K562 (cell line): Measurements from ENCODE around the gene ARHGAP24. TPM values are rescaled to one million over a fixed set of nuclear protein-coding genes. Genes with fewer than 3 reads are reported as not detected.

ENCODE experiments used
- ATAC-seq: fragments of 200-7000 bp; cut with Tn5 transposase; 3 replicates; pipeline ENCODE4 v1.9.1; 2020; ENCODE audit warnings: moderate library complexity
- BruUV-seq: library from RNA; stranded (reverse); fragments of 400-500 nt; replicated peaks from 2 replicates; lab custom pipeline; 2021; lab: Mats Ljungman, UMichigan
- CTCF ChIA-PET: fragments of 300-600 bp; formaldehyde crosslinking; extraction: SDS; loops from one replicate; lab custom pipeline; 2021; ENCODE audit warnings: low intra/inter-chr PET ratio; lab: Yijun Ruan, JAX
- POLR2A ChIA-PET: fragments of 300-600, 350-650 bp; sonication (Branson Sonifier 250); formaldehyde crosslinking; extraction: SDS; loops from one replicate; lab custom pipeline; 2021; ENCODE audit warnings: antibody characterized with exemption, inconsistent platforms; lab: Yijun Ruan, JAX
- DNase-seq, 4 experiments: peaks; one replicate each; pipeline versions ENCODE4 v3.0.0 to v3.0.0-alpha.2; 2011 to 2018; ENCODE audit warnings: low spot score in 3 of 4, mixed read lengths in 3 of 4; ENCODE audit errors: extremely low read depth in 1 of 4
- FAIRE-seq: peaks from 2 replicates; lab custom pipeline; 2011; peaks lifted over from hg19 to GRCh38; lab: Jason Lieb, UNC
- H2AFZ ChIP-seq: 2 replicates; pipeline ENCODE4 v1.6.0; 2011; ENCODE audit warnings: low read depth, low read length, control low read depth, inconsistent platforms
- H3K27ac ChIP-seq: fragments of 200-600 bp; 3 replicates; pipeline ENCODE4 v1.8.0; 2011; ENCODE audit warnings: low read depth, mild to moderate bottlenecking, control low read depth, inconsistent platforms, low read length, moderate library complexity, mixed read lengths; ENCODE audit errors: extremely low read depth
- H3K27me3 ChIP-seq, 2 experiments: fragments of 300-600 bp in 1 of 2; 2 replicates in 1 of 2; 3 replicates in 1 of 2; pipeline versions ENCODE4 v1.6.0 to v1.8.0; 2011; ENCODE audit warnings: inconsistent platforms in 2 of 2, low read length in 2 of 2, mild to moderate bottlenecking in 1 of 2, mixed read lengths in 1 of 2, moderate library complexity in 1 of 2; ENCODE audit not compliant: control insufficient read depth in 2 of 2, insufficient read depth in 2 of 2
- H3K36me3 ChIP-seq: fragments of 300-600 bp; 3 replicates; pipeline ENCODE4 v1.8.0; 2011; ENCODE audit warnings: mild to moderate bottlenecking, low read length, inconsistent platforms; ENCODE audit not compliant: control insufficient read depth, insufficient read depth
- H3K4me1 ChIP-seq, 2 experiments: fragments of 200-600 bp in 1 of 2; replicated peaks in 1 of 2; 2 replicates in 1 of 2; 3 replicates in 1 of 2; pipeline versions ENCODE4 v1.5.1 to v1.8.0; 2011; ENCODE audit warnings: inconsistent platforms in 2 of 2, low read length in 2 of 2, mild to moderate bottlenecking in 1 of 2, mixed read lengths in 1 of 2, moderate library complexity in 1 of 2; ENCODE audit not compliant: control insufficient read depth in 2 of 2, insufficient read depth in 2 of 2
- H3K4me2 ChIP-seq: 2 replicates; pipeline ENCODE4 v1.6.1; 2011; ENCODE audit warnings: low read length, control low read depth, inconsistent platforms, mixed read lengths; ENCODE audit not compliant: insufficient read depth
- H3K4me3 ChIP-seq: fragments of 200-600 bp; sonication (generic), shearing (Covaris generic); 2 replicates; pipeline ENCODE4 v1.5.1; 2016; ENCODE audit warnings: control low read depth, inconsistent platforms
- H3K79me2 ChIP-seq: fragments of 200-600 bp; 3 replicates; pipeline ENCODE4 v1.8.0; 2011; ENCODE audit warnings: low read length, inconsistent platforms; ENCODE audit not compliant: control insufficient read depth, insufficient read depth
- H3K9ac ChIP-seq, 2 experiments: 2 replicates each; pipeline versions ENCODE4 v1.6.0 to v1.6.1; 2011; ENCODE audit warnings: low read depth in 2 of 2, low read length in 2 of 2, control low read depth in 1 of 2, inconsistent platforms in 1 of 2, mild to moderate bottlenecking in 1 of 2, mixed read lengths in 1 of 2; ENCODE audit not compliant: insufficient read depth in 1 of 2
- H3K9me1 ChIP-seq: one replicate; pipeline ENCODE4 v1.6.0; 2011; ENCODE audit warnings: inconsistent platforms, mild to moderate bottlenecking, low read length, moderate library complexity; ENCODE audit not compliant: control insufficient read depth, insufficient read depth
- H3K9me3 ChIP-seq: replicated peaks from 2 replicates; pipeline ENCODE4 v1.5.1; 2011; ENCODE audit warnings: low read depth, low read length, inconsistent platforms; ENCODE audit not compliant: control insufficient read depth, insufficient read depth
- H4K20me1 ChIP-seq: replicated peaks from 2 replicates; pipeline ENCODE4 v1.6.1; 2011; ENCODE audit warnings: low read length, inconsistent platforms, mixed read lengths; ENCODE audit not compliant: control insufficient read depth, insufficient read depth
- CBX5 ChIP-seq: IDR thresholded peaks from 2 replicates; pipeline ENCODE4 v1.6.1; 2014; ENCODE audit warnings: low read depth, borderline replicate concordance
- DACH1 ChIP-seq: fragments of 450-650 bp; IDR thresholded peaks from 2 replicates; pipeline ENCODE4 v1.6.1; 2018; ENCODE audit not compliant: partially characterized antibody
- KAT8 ChIP-seq: fragments of 450-650 bp; IDR thresholded peaks from 2 replicates; pipeline ENCODE4 v1.6.1; 2016; ENCODE audit warnings: low read depth, mild to moderate bottlenecking
- MBD2 ChIP-seq: sonication (generic); IDR thresholded peaks from 2 replicates; pipeline ENCODE4 v1.6.1; 2016; ENCODE audit warnings: low read depth, borderline replicate concordance
- RAD21 ChIP-seq, 2 experiments: fragments of 250-450 bp in 1 of 2; fragments of 450-650 bp in 1 of 2; sonication (Bioruptor Pico) in 1 of 2; formaldehyde crosslinking in 1 of 2; IDR thresholded peaks in 1 of 2; conservative IDR thresholded peaks in 1 of 2; 2 replicates each; pipeline versions ENCODE4 v1.4.0 to v1.8.0; 2020 to 2022; ENCODE audit warnings: mild to moderate bottlenecking in 2 of 2, moderate library complexity in 1 of 2
- RBM17 ChIP-seq: fragments of 200-400 bp; formaldehyde crosslinking; IDR thresholded peaks from 2 replicates; pipeline ENCODE4 v1.6.1; 2017; ENCODE audit warnings: low read depth, mild to moderate bottlenecking, low read length, borderline replicate concordance
- RFX7 ChIP-seq: fragments of 250-450 bp; sonication (Bioruptor Pico); IDR thresholded peaks from 2 replicates; pipeline ENCODE4 v1.5.1; 2021; ENCODE audit warnings: mild to moderate bottlenecking
- SREBF2 ChIP-seq: sonication (generic); formaldehyde crosslinking; IDR thresholded peaks from 2 replicates; pipeline ENCODE4 v1.4.0; 2020; ENCODE audit warnings: mild to moderate bottlenecking, missing genetic modification reagents
- TEAD4 ChIP-seq, 2 experiments: sonication (generic) in 1 of 2; formaldehyde crosslinking in 1 of 2; IDR thresholded peaks; 2 replicates each; pipeline versions ENCODE4 v1.6.1 to v1.8.0; 2012 to 2022; ENCODE audit warnings: borderline replicate concordance in 1 of 2, inconsistent platforms in 1 of 2, low read length in 1 of 2, mild to moderate bottlenecking in 1 of 2, missing genetic modification reagents in 1 of 2
- TFAP4 ChIP-seq: sonication (generic); formaldehyde crosslinking; IDR thresholded peaks from 2 replicates; pipeline ENCODE4 v1.8.0; 2022; ENCODE audit warnings: missing genetic modification reagents, mild to moderate bottlenecking, moderate library complexity, borderline replicate concordance
- ZFP30 ChIP-seq: fragments of 250-450 bp; sonication (Bioruptor Pico); IDR thresholded peaks from 2 replicates; pipeline ENCODE4 v1.8.0; 2022; ENCODE audit warnings: moderate library complexity, mild to moderate bottlenecking, inconsistent platforms, borderline replicate concordance
- ZNF445 ChIP-seq: fragments of 250-450 bp; sonication (Bioruptor Pico); IDR thresholded peaks from 2 replicates; pipeline ENCODE4 v1.4.0; 2020; ENCODE audit warnings: low read depth, mild to moderate bottlenecking, moderate library complexity
- WGBS: fragments of 100-300 bp; shearing (Covaris generic); methylation state at CpG from one replicate; pipeline ENCODE4 v1.1.6; 2016; ENCODE audit warnings: low coverage, mixed read lengths; ENCODE audit not compliant: insufficient coverage; ENCODE audit errors: missing lambda C conversion rate; 5-methylcytosine and 5-hydroxymethylcytosine counted together
- in situ Hi-C: fragments of 300-500 bp; cut with MboI; formaldehyde crosslinking; loops from 4 replicates; pipeline ENCODE4 v1.15.0; 2018; ENCODE audit warnings: inconsistent platforms, mixed read lengths
- intact Hi-C: fragments of 100-400 bp; cut with micrococcal nuclease; formaldehyde crosslinking; loops from 2 replicates; pipeline ENCODE4 v1.14.2; 2022
- polyA plus RNA-seq, 8 experiments: library from polyadenylated mRNA; depleted of rRNA in 4 of 8; stranded (reverse) in 5 of 8; unstranded in 3 of 8; fragments of >200 nt; fragmentation: Nextera tagmentation in 2 of 8; fragmentation: Illumina TruSeq in 1 of 8; extraction: Ambion mirVana in 2 of 8; extraction: Trizol in 1 of 8; gene quantifications; 2 replicates each; pipeline versions ENCODE4 v1.2.1 to v1.2.3, GENCODE V29; 2011 to 2014; ENCODE audit warnings: inconsistent platforms in 1 of 8, missing spikeins in 1 of 8
- total RNA-seq, 7 experiments: library from RNA; depleted of rRNA in 6 of 7; stranded (reverse); fragments of >200 nt in 6 of 7; fragmentation: Illumina TruSeq in 2 of 7; extraction: Trizol in 2 of 7; gene quantifications; 2 replicates each; pipeline versions ENCODE4 v1.2.1 to v1.2.3, GENCODE V29; 2011 to 2021; ENCODE audit warnings: low replicate concordance in 1 of 7
- TF ChIP-seq, protein P1 (sequence below): conservative IDR thresholded peaks from 2 replicates; pipeline ENCODE4 v1.6.1; 2011; ENCODE audit warnings: low read depth, mild to moderate bottlenecking, low read length; ENCODE audit not compliant: control insufficient read depth
- TF ChIP-seq, protein P2 (sequence below): fragments of 450-650 bp; formaldehyde crosslinking; IDR thresholded peaks from 2 replicates; pipeline ENCODE4 v1.4.0; 2022; ENCODE audit warnings: mild to moderate bottlenecking, moderate library complexity
- TF ChIP-seq, protein P3 (sequence below): sonication (generic); formaldehyde crosslinking; IDR thresholded peaks from 2 replicates; pipeline ENCODE4 v1.8.0; 2022; ENCODE audit warnings: mild to moderate bottlenecking, missing genetic modification reagents

Gene ARHGAP24
- total and polyA plus RNA-seq, 9 of the 15 experiments (the other 6 are each of a cell fraction or from before 2014, with no cell fraction given): 8.0 to 22.6 (median 14.0) TPM

DNA sequence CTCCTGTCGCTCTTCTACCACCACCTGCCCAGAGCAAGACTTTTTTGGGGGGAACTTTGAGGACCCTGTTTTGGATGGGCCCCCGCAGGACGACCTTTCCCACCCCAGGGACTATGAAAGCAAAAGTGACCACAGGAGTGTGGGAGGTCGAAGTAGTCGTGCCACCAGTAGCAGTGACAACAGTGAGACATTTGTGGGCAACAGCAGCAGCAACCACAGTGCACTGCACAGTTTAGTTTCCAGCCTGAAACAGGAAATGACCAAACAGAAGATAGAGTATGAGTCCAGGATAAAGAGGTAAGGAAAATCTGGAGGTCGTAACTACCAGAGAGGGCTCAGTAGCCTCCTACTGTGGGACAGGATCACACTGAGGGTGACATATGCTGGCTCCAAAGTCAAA is 520.4 kb downstream of the ARHGAP24 start:
- Histone ChIP-seq H3K9me1 (no peaks in the 10 kb centered on the region), H3K27me3 (no peaks in the 10 kb centered on the region), H3K36me3 (no peaks in the 10 kb centered on the region; the same call in 2 of the 3 replicates), H3K9ac (no peak overlapping the region), H3K4me1 (no peaks in the 10 kb centered on the region), H3K9me3 (no peaks in the 10 kb centered on the region), H3K79me2 (no peaks in the 10 kb centered on the region), H3K27ac (no peak overlapping the region), H2AFZ (no peak overlapping the region), H4K20me1 (no peaks in the 10 kb centered on the region), H3K4me3 (no peak overlapping the region), H3K4me2 (no peak overlapping the region)
- no peak for DNase-seq
- 60% methylated on average over 4 of the region's 6 CpGs for WGBS
- BruUV-seq: no TSS peak
- no peak for TF ChIP-seq ZNF445 (CRISPR knock-in tag)
- TF ChIP-seq TFAP4 (CRISPR knock-in tag): no peak
- TF ChIP-seq CBX5: no peak
- TF ChIP-seq, protein P1, sequence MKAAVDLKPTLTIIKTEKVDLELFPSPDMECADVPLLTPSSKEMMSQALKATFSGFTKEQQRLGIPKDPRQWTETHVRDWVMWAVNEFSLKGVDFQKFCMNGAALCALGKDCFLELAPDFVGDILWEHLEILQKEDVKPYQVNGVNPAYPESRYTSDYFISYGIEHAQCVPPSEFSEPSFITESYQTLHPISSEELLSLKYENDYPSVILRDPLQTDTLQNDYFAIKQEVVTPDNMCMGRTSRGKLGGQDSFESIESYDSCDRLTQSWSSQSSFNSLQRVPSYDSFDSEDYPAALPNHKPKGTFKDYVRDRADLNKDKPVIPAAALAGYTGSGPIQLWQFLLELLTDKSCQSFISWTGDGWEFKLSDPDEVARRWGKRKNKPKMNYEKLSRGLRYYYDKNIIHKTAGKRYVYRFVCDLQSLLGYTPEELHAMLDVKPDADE: no peak
- no peak for TF ChIP-seq RAD21 (CRISPR knock-in tag; conservative IDR thresholded peaks at IDR 0.05 in 1 of 2, IDR thresholded peaks at IDR 0.05 in 1 of 2)
- TF ChIP-seq ZFP30: no peak
- no peak for TF ChIP-seq RFX7 (CRISPR knock-in tag)
- TF ChIP-seq, protein P2, sequence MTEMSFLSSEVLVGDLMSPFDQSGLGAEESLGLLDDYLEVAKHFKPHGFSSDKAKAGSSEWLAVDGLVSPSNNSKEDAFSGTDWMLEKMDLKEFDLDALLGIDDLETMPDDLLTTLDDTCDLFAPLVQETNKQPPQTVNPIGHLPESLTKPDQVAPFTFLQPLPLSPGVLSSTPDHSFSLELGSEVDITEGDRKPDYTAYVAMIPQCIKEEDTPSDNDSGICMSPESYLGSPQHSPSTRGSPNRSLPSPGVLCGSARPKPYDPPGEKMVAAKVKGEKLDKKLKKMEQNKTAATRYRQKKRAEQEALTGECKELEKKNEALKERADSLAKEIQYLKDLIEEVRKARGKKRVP (CRISPR knock-in tag): no peak
- TF ChIP-seq MBD2: no peak
- TF ChIP-seq KAT8: no peak
- TF ChIP-seq, protein P3, sequence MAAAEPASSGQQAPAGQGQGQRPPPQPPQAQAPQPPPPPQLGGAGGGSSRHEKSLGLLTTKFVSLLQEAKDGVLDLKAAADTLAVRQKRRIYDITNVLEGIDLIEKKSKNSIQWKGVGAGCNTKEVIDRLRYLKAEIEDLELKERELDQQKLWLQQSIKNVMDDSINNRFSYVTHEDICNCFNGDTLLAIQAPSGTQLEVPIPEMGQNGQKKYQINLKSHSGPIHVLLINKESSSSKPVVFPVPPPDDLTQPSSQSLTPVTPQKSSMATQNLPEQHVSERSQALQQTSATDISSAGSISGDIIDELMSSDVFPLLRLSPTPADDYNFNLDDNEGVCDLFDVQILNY (CRISPR knock-in tag): no peak
- no peak for TF ChIP-seq DACH1
- TF ChIP-seq SREBF2: no peak
- TF ChIP-seq TEAD4 (IDR thresholded peaks at IDR 0.05; ENCODE audit: low read length): no peak
- TF ChIP-seq TEAD4 (CRISPR knock-in tag; IDR thresholded peaks at IDR 0.05; ENCODE audit: borderline replicate concordance): no peak
- TF ChIP-seq RBM17: no peak
- intact Hi-C loops: no loop called here
- in situ Hi-C loops: no loop called here
- CTCF ChIA-PET: no interaction called here
- no peak for FAIRE-seq
- POLR2A ChIA-PET: interaction anchor here (0.6 kb wide), 1 partner anchor 162 kb away, joined by 3 read pairs; no protein-coding TSS in a partner anchor
- ATAC-seq: no peak
